ENCODE measurements around the gene MFSD12. TPM values are rescaled to one million over a fixed set of nuclear protein-coding genes. Genes with fewer than 3 reads are reported as not detected.
A peak's percentile ranks its signal among the peaks of the same experiment; 100 is the strongest.

MFSD12 gene
- total RNA-seq (2021; ENCODE audit: unreplicated experiment): 131 TPM
- 125 and 134 TPM in 2 replicates for polyA plus RNA-seq (2012)
- percentile 74 among the genes with signal in this experiment for Bru-seq, nascent RNA
- percentile 86 among the genes with signal in this experiment for BruChase-seq, experiment 1, labeled RNA remaining after a 6-hour chase
- percentile 80 among the genes with signal in this experiment for BruChase-seq, experiment 2, labeled RNA remaining after a 2-hour chase
- long read RNA-seq, transcript MFSD12-204 (1 exons, 1,769 nt): major isoform, 19 of 178 reads
- long read RNA-seq, transcript MFSD12-201 (10 exons, 2,124 nt): major isoform, 19 of 178 reads
- long read RNA-seq, partial matches to known transcripts: 45 of 178 reads
- long read RNA-seq, other reads (novel, unspliced or antisense): 95 of 178 reads

- CTCF ChIA-PET: interaction anchor here (0.6 to 1.3 kb wide), 2 partner anchors 13 to 411 kb away, joined by 3 read pairs; no protein-coding TSS in a partner anchor
- Histone ChIP-seq H3K36me3 (ENCODE audit: control insufficient read depth in 1 of 2, insufficient read depth in 2 of 2, low read length in 2 of 2) (peaks cover 0 to 11% of the 10 kb centered on the region in 2 experiments; a peak in 1 of 4 replicates), H3K27me3 (ENCODE audit: insufficient read depth, low read length) (no peaks in the 10 kb centered on the region), H3K9me2 (ENCODE audit: insufficient read depth) (no peaks in the 10 kb centered on the region), H2AFZ (ENCODE audit: low read depth, low read length, poor library complexity, severe bottlenecking) (no peak within 1 kb of the TSS), H3K79me2 (ENCODE audit: insufficient read depth, low read length) (peaks cover 43% of the 10 kb centered on the region), H3K4me2 (ENCODE audit: low read length) (peak within 1 kb of the TSS; percentile 97), H3K27ac (ENCODE audit: low read depth, low read length) (peak within 1 kb of the TSS; percentile 95), H3K4me3 (replicated peaks in 1 of 2; ENCODE audit: low read depth in 1 of 2, low read length in 2 of 2) (peak within 1 kb of the TSS; percentile 95 to 99), H4K20me1 (ENCODE audit: insufficient read depth) (peaks cover 8% of the 10 kb centered on the region; the same call in 1 of the 2 replicates), H3K9ac (ENCODE audit: low read length) (peak within 1 kb of the TSS; percentile 95), H3K9me3 (ENCODE audit: control insufficient read depth in 1 of 2, insufficient read depth in 1 of 2, low read depth in 1 of 2, low read length in 2 of 2) (no peaks in the 10 kb centered on the region), H3K4me1 (ENCODE audit: control insufficient read depth in 1 of 2, insufficient read depth in 2 of 2, low read length in 2 of 2) (peaks cover 25 to 65% of the 10 kb centered on the region in 2 experiments)
- DNase-seq (ENCODE audit: low read depth, low spot score) (peak; percentile 83), ATAC-seq (peak; percentile 86)
- RAD21 ChIA-PET (ENCODE audit: low non-redundant PET in 1 of 2, low total read pairs in 2 of 2, uncharacterized antibody in 2 of 2, unreplicated experiment in 2 of 2): interaction anchor here in 1 of 2 experiments (0.6 kb wide), 1 partner anchor 22 kb away, joined by 3 read pairs; no protein-coding TSS in a partner anchor
- POLR2A ChIA-PET: interaction anchor here (0.6 to 1.4 kb wide), 3 partner anchors 17 to 273 kb away, joined by 3 read pairs; no protein-coding TSS in a partner anchor
- BruUV-seq (replicated peaks): TSS peak; percentile 59
- peak; percentile 90 for TF ChIP-seq FOSL1 (IDR thresholded peaks at IDR 0.05; ENCODE audit: low read depth)
- TF ChIP-seq, protein P1, sequence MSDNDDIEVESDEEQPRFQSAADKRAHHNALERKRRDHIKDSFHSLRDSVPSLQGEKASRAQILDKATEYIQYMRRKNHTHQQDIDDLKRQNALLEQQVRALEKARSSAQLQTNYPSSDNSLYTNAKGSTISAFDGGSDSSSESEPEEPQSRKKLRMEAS (IDR thresholded peaks at IDR 0.05): peak; percentile 87
- peak; percentile 87 for TF ChIP-seq POLR2AphosphoS5 (IDR thresholded peaks at IDR 0.05; ENCODE audit: low read depth, low read length)
- no peak for TF ChIP-seq CTCF (IDR thresholded peaks at IDR 0.05 in 2 of 3, conservative IDR thresholded peaks at IDR 0.05 in 1 of 3; ENCODE audit: borderline replicate concordance in 1 of 3, insufficient read depth in 1 of 3, low read depth in 2 of 3, low read length in 2 of 3)
- no peak for TF ChIP-seq JUND (IDR thresholded peaks at IDR 0.05)
- TF ChIP-seq SIN3A (IDR thresholded peaks at IDR 0.05; ENCODE audit: low read depth): peak; percentile 81; the same call in 1 of the 2 replicates
- TF ChIP-seq SP1 (IDR thresholded peaks at IDR 0.05; ENCODE audit: low read depth): peak; percentile 98
- peak; percentile 36 for TF ChIP-seq POLR2A (IDR thresholded peaks at IDR 0.05; ENCODE audit: borderline replicate concordance, extremely low read depth, insufficient read depth, insufficient read length)
- intact Hi-C loops (cut with micrococcal nuclease): no loop called here
These were observed at the start of gene MFSD12 for GRCh38 chr19:3557461-3558248. TSS of gene MFSD12 (minus strand) at chr19:3557586. CDS start at chr19:3557403, 183 bp downstream.
